ENCODE measurements around the gene CDH24. TPM values are rescaled to one million over a fixed set of nuclear protein-coding genes. Genes with fewer than 3 reads are reported as not detected.

Gene CDH24
- total and polyA plus RNA-seq, 10 of the 15 experiments (the other 5 are each of a cell fraction or from before 2014, with no cell fraction given): 0.10 to 1.5 (median 0.45) TPM; not detected in 2

- TF ChIP-seq BMI1 (IDR thresholded peaks at IDR 0.05; ENCODE audit: borderline replicate concordance) (no peak), IRF3 (IDR thresholded peaks at IDR 0.05) (no peak), POLR2A (IDR thresholded peaks at IDR 0.05; ENCODE audit: low read depth, low read length) (peak; percentile 88), TARDBP (IDR thresholded peaks at IDR 0.05; ENCODE audit: borderline replicate concordance) (0 out of 2 replicates have a peak, but pooled peaks have one; percentile 53), PAX5 (IDR thresholded peaks at IDR 0.05; ENCODE audit: borderline replicate concordance, low read depth, low read length) (0 out of 2 replicates have a peak, but pooled peaks have one; percentile 16), WRNIP1 (IDR thresholded peaks at IDR 0.05; ENCODE audit: borderline replicate concordance, low read depth, low read length) (no peak), POU2F2 (IDR thresholded peaks at IDR 0.05; ENCODE audit: borderline replicate concordance, low read depth, low read length) (peak; percentile 44; the same call in 1 of the 3 replicates), MYC (IDR thresholded peaks at IDR 0.05; ENCODE audit: insufficient read depth, insufficient read length, insufficient replicate concordance, low read length, severe bottlenecking) (no peak), SUZ12 (IDR thresholded peaks at IDR 0.05; ENCODE audit: unreplicated experiment) (no peak), SP1 (IDR thresholded peaks at IDR 0.05; ENCODE audit: low read depth, low read length) (no peak), CTCF (IDR thresholded peaks at IDR 0.05 in 2 of 3, conservative IDR thresholded peaks at IDR 0.05 in 1 of 3; ENCODE audit: control insufficient read depth in 2 of 3, extremely low read depth in 1 of 3, insufficient read depth in 1 of 3, low read depth in 3 of 3, low read length in 3 of 3) (no peak), MEF2A (IDR thresholded peaks at IDR 0.05; ENCODE audit: insufficient read depth, low read depth, low read length) (no peak), ATF3 (IDR thresholded peaks at IDR 0.05; ENCODE audit: borderline replicate concordance, extremely low read depth, low read depth, low read length) (no peak), SIN3A (IDR thresholded peaks at IDR 0.05; ENCODE audit: low read depth, low read length) (peak; percentile 77; the same call in 1 of the 2 replicates), ZBTB11 (CRISPR knock-in tag; IDR thresholded peaks at IDR 0.05) (no peak), ZBTB33 (IDR thresholded peaks at IDR 0.05) (no peak), IKZF1 (conservative IDR thresholded peaks at IDR 0.05) (0 out of 2 replicates have a peak, but pooled peaks have one; percentile 21)
Measured at GRCh38 chr14:23071244-23071920, 14.1 kb upstream of the CDH24 start (continued).
